Vagina (tissue), 2 donors: ENCODE data around the gene TADA2B. TPM values are rescaled to one million over a fixed set of nuclear protein-coding genes. Genes with fewer than 3 reads are reported as not detected.

Experiments
- DNase-seq, 2 donors: peaks; one replicate each; pipeline ENCODE4 v3.0.0-alpha.2; 2017; ENCODE audit errors: extremely low spot score in 2 of 2
- H3K27ac ChIP-seq: fragments of 200-600 bp; sonication (generic); one replicate; pipeline ENCODE4 v1.5.1; 2019
- H3K27me3 ChIP-seq: fragments of 200-600 bp; sonication (generic); one replicate; pipeline ENCODE4 v1.5.1; 2019
- H3K36me3 ChIP-seq, 2 donors: fragments of 200-600 bp; sonication (generic); one replicate each; pipeline ENCODE4 v1.5.1; 2017 to 2019
- H3K4me1 ChIP-seq: fragments of 200-600 bp; sonication (generic); one replicate; pipeline ENCODE4 v1.5.1; 2019
- H3K4me3 ChIP-seq, 2 donors: fragments of 200-600 bp; sonication (generic); 1 replicate in 1 of 2; 2 replicates in 1 of 2; pipeline ENCODE4 v1.5.1; 2016 to 2019
- H3K9me3 ChIP-seq: fragments of 200-600 bp; sonication (generic); one replicate; pipeline ENCODE4 v1.5.1; 2019
- CTCF ChIP-seq, 3 experiments: fragments of 450-650 bp in 2 of 3; fragments of 200-600 bp in 1 of 3; sonication (generic) in 1 of 3; IDR thresholded peaks; one replicate each; pipeline ENCODE4 v1.5.1; 2017 to 2019; ENCODE audit warnings: antibody characterized with exemption in 3 of 3, mild to moderate bottlenecking in 2 of 3, moderate library complexity in 2 of 3
- POLR2A ChIP-seq, 2 donors: fragments of 450-650 bp; IDR thresholded peaks; one replicate each; pipeline ENCODE4 v1.6.1; 2017; ENCODE audit warnings: antibody characterized with exemption in 2 of 2, mild to moderate bottlenecking in 2 of 2, moderate library complexity in 2 of 2
- POLR2AphosphoS5 ChIP-seq, 2 donors: sonication (generic); formaldehyde crosslinking; IDR thresholded peaks; one replicate each; pipeline ENCODE4 v1.9.0; 2017; ENCODE audit warnings: antibody characterized with exemption in 2 of 2, mild to moderate bottlenecking in 2 of 2, low read depth in 1 of 2; ENCODE audit not compliant: insufficient read depth in 1 of 2
- intact Hi-C: fragments of 100-400 bp; cut with DNase I; formaldehyde crosslinking; loops from one replicate; pipeline ENCODE4 v1.15.1; 2023
- total RNA-seq: library from RNA; depleted of rRNA; stranded (reverse); fragments of >200 nt; gene quantifications from one replicate; pipeline ENCODE4 v1.2.3, GENCODE V29; 2016

TADA2B gene
- total RNA-seq, 1 donor from 2014 or later, result 12.0 TPM

GRCh38 chr4:7005571-7005970 is 37.6 kb upstream of the TADA2B start:
- H3K36me3 ChIP-seq, result peaks cover 0 to 56% of the 10 kb centered on the region in 2 donors
- no peak overlapping the region for H3K27ac ChIP-seq
- DNase-seq, result no peak
- intact Hi-C loops, result no loop called here
- TF ChIP-seq POLR2A (IDR thresholded peaks at IDR 0.05) (no peak), POLR2AphosphoS5 (IDR thresholded peaks at IDR 0.05; ENCODE audit: insufficient read depth in 1 of 2, low read depth in 1 of 2) (no peak), CTCF (IDR thresholded peaks at IDR 0.05) (no peak)
- H3K27me3 ChIP-seq, result no peaks in the 10 kb centered on the region
- H3K9me3 ChIP-seq, result no peaks in the 10 kb centered on the region
- peaks cover 39% of the 10 kb centered on the region for H3K4me1 ChIP-seq
- H3K4me3 ChIP-seq, result no peak overlapping the region

DNA sequence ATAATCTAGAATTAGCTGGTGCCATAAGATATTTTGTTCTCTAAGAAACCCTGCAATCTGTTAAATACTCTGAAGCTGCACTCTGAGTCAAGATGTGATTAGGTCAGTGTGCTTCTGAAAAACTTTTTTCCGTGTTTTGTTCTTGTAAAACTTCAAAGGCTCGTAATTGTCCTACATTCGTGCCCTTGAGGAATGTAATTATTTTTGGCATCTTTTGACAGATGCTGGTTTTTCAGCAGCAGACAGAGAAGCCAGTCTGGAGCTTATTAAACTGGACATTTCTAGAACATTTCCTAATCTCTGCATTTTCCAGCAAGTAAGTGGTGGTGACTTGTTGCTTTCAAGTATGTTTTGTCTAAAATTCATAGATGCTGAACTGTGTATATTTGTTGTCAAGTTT is 36.8 kb upstream of the TADA2B start:
- Histone ChIP-seq H3K9me3 (no peaks in the 10 kb centered on the region), H3K27me3 (no peaks in the 10 kb centered on the region), H3K27ac (no peak overlapping the region), H3K4me1 (peaks cover 34% of the 10 kb centered on the region), H3K4me3 (no peak overlapping the region), H3K36me3 (peaks cover 0 to 54% of the 10 kb centered on the region in 2 donors)
- DNase-seq, result no peak
- intact Hi-C loops, result no loop called here
- TF ChIP-seq POLR2A (IDR thresholded peaks at IDR 0.05), result no peak
- TF ChIP-seq CTCF (IDR thresholded peaks at IDR 0.05), result no peak
- no peak for TF ChIP-seq POLR2AphosphoS5 (IDR thresholded peaks at IDR 0.05; ENCODE audit: insufficient read depth in 1 of 2, low read depth in 1 of 2)

GRCh38 chr4:7007142-7007907 is 35.8 kb upstream of the TADA2B start:
- peaks cover 27% of the 10 kb centered on the region for H3K4me1 ChIP-seq
- no peaks in the 10 kb centered on the region for H3K9me3 ChIP-seq
- H3K36me3 ChIP-seq, result peaks cover 0 to 52% of the 10 kb centered on the region in 2 donors
- no peak overlapping the region for H3K27ac ChIP-seq
- DNase-seq, result no peak
- no peak overlapping the region for H3K4me3 ChIP-seq
- H3K27me3 ChIP-seq, result no peaks in the 10 kb centered on the region
- TF ChIP-seq CTCF (IDR thresholded peaks at IDR 0.05) (no peak), POLR2AphosphoS5 (IDR thresholded peaks at IDR 0.05; ENCODE audit: insufficient read depth in 1 of 2, low read depth in 1 of 2) (no peak), POLR2A (IDR thresholded peaks at IDR 0.05) (no peak)
- intact Hi-C loops, result no loop called here

GRCh38 chr4:7007944-7008343 is 35.2 kb upstream of the TADA2B start:
- no peak for TF ChIP-seq POLR2AphosphoS5 (IDR thresholded peaks at IDR 0.05; ENCODE audit: insufficient read depth in 1 of 2, low read depth in 1 of 2)
- TF ChIP-seq CTCF (IDR thresholded peaks at IDR 0.05), result no peak
- no peak for TF ChIP-seq POLR2A (IDR thresholded peaks at IDR 0.05)
- peaks cover 0 to 47% of the 10 kb centered on the region in 2 donors for H3K36me3 ChIP-seq
- H3K4me3 ChIP-seq, result no peak overlapping the region
- intact Hi-C loops, result no loop called here
- peaks cover 23% of the 10 kb centered on the region for H3K4me1 ChIP-seq
- no peaks in the 10 kb centered on the region for H3K27me3 ChIP-seq
- no peak overlapping the region for H3K27ac ChIP-seq
- no peak for DNase-seq
- no peaks in the 10 kb centered on the region for H3K9me3 ChIP-seq

DNA sequence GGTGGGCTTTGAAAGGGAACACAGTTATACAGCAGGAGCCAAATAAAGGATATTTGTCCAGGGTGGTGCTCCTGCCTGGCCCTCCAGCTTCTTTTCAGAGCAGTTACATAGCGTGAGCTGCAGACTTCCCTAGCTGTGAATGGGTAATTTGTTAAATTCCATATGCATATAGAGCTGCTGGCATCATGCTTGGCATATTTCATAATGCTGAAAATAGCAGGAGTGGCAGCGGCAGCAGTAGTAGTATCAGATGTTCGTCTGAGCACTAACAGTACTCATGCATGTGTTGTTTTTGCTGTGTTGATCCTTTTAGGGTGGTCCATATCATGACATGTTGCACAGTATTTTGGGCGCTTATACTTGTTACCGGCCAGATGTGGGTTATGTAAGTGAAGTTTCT is 33.6 kb upstream of the TADA2B start:
- H3K36me3 ChIP-seq, result peaks cover 0 to 41% of the 10 kb centered on the region in 2 donors

More for the DNA sequence above, 33.6 kb upstream of the TADA2B start:
- DNase-seq, result no peak
- no peak overlapping the region for H3K4me3 ChIP-seq
- TF ChIP-seq POLR2A (IDR thresholded peaks at IDR 0.05) (no peak), CTCF (IDR thresholded peaks at IDR 0.05) (no peak)
- no peaks in the 10 kb centered on the region for H3K9me3 ChIP-seq
- H3K27ac ChIP-seq, result no peak overlapping the region
- intact Hi-C loops, result no loop called here
- peaks cover 11% of the 10 kb centered on the region for H3K4me1 ChIP-seq
- no peaks in the 10 kb centered on the region for H3K27me3 ChIP-seq
